NB4 (cell line): ENCODE measurements around the gene CEP20.

Experiments
- CTCF ChIP-seq: IDR thresholded peaks from one replicate; pipeline ENCODE4 v1.5.1; 2012; ENCODE audit warnings: low read depth, low read length
- MYC ChIP-seq: IDR thresholded peaks from 2 replicates; pipeline ENCODE4 v1.6.1; 2011; ENCODE audit warnings: low read depth, low read length
- POLR2A ChIP-seq: IDR thresholded peaks from 2 replicates; pipeline ENCODE4 v1.6.1; 2011; ENCODE audit warnings: mild to moderate bottlenecking; ENCODE audit not compliant: insufficient read length; ENCODE audit errors: extremely low read depth

GRCh38 chr16:15858921-15859668 is 29.3 kb downstream of the CEP20 start:
- no peak for TF ChIP-seq POLR2A
- no peak for TF ChIP-seq CTCF
- no peak for TF ChIP-seq MYC
